Measurements from ENCODE around the gene IGF2BP2.
"Not testable (repeated sequence)": the region's sequence is repeated elsewhere in the genome, so short reads cannot be mapped to it uniquely, and the experiment has no call there.

Gene IGF2BP2

DNA sequence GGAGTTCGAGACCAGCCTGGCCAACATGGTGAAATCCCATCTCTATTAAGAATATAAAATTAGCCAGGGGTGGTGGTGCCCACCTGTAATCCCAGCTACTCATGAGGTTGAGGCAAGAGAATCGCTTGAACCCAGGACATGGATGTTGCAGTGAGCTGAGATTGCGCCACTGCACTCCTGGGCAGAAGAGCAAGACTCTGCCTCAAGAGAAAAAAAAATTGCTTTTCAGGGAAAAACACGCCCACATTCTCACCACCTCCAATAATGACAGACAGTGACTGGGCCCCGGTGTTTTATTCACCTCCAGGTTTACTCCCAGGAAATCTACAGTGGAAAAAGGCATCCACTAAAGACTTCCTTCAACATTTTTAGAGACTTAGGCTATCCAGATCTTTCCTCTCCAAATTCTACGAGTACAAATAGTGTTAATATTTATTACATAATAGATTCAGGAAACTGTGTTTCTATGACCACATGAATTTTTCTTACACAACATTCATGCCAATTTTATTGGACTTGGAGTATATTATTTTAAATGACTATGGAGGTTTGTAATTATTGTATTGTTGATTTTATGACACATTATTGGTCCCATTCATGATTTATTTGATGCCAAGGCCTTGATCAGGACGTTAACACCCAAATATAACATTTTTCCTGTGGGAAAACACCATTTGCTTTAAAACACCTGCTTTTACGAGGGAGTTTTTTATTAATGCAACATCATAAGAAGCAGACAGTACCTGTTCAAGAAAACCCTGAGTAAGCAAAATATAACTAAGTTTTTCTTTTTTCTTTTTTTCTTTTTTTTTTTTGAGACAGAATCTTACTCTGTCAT is 26.6 kb downstream of the IGF2BP2 start:
- no peak for DNase-seq

DNA sequence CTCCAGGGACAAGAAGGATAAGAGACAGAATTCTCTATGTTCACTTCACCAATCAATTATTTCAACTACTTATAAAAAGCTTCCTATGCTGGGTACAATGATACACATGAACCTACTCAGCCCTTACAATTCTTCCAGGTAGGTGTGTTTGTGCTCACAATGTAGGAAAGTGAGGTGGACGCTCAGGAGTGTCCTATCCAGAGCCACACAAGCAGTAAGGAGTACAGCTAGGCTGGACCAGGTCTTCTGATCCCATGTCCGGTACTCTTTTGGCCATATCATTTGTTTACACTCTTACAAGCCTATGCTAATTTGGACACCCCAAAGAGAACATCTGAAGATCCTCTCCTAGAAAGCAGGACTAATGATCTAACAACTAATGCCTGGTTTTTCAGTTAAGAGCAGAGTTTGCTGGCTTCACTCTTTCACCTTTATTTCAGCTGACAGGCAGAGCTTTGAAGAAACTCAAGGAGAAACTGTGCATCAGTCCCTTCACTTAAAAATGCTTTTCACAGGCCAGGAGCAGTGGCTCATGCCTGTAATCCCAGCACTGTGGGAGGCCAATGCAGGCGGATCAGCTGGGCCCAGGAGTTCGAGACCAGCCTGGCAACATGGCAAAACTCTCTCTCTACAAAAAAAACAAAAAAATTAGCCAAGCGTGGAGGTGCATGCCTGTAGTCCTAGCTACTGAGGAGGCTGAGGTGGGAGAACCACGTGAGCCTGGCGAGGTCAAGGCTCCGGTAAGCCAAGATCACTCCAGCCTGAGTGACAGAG is 27.5 kb downstream of the IGF2BP2 start:
- no peak for DNase-seq

DNA sequence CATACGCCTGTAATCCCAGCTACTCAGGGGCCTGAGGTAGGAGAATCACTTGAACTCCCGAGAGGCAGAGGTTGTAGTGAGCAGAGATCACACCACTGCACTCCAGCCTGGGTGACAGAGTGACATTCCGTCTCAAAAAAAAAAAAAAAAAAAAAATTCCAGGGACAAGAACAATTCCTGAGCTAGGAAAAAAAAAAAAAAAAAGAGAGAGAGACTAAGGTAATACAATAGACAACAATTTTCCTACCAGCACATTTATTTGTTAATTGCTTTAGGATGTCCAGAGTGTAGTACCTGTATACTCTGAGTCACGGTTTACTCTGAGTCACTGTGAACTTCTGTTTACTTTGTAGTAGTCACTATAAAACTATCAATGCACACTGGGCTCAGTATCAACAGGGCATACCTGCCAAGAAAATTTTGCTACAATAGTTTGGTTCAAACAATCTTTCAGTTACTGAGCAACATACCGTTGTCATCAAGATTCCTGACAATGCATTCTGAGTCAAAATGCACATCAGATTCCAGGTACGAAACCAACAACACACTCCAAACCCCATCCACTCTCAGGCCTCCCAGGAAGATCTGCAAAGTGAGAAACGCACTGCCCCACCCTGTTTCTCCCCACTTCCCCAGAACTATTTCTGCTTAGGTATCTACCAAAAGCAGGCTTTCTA is 28.3 kb downstream of the IGF2BP2 start:
- no peak for DNase-seq

DNA sequence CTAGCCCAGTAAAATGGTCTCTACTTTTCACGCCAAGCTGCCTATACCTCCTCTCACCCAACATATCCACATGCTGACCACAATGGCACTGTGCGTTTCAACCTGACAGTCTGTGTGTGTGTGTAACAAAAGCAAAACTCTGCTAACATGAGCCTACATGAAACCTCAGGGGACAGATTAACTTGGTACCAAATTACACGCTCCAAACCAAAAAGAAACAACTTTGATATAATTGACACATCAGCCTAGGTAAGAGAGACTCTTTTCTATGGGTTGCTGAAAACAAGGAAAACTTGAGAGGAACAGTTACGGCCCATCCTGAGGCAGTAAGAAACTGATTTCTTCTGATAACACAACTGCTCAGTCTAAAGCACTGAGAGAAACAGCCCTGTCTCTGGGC is 31.5 kb downstream of the IGF2BP2 start:
- DNase-seq: no peak

DNA sequence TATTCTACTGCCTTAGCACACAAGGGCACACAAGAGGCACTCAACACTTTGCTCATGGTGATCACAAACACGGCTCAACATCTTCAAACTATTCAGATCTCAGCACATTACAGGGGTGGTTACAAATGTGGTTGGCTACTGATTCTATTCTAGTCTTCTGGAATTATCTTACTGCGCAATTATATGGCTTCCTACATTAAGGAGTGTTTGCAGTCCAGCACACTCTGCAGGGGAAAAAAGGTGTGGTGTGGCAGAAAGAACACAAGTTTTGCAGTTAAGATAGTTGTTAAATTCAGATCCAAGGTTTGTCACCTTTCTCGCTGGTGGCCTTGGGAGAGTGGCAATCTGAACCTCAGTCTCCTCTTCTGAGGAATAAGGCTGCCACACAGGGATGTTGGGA is 31.9 kb downstream of the IGF2BP2 start:
- DNase-seq: no peak

DNA sequence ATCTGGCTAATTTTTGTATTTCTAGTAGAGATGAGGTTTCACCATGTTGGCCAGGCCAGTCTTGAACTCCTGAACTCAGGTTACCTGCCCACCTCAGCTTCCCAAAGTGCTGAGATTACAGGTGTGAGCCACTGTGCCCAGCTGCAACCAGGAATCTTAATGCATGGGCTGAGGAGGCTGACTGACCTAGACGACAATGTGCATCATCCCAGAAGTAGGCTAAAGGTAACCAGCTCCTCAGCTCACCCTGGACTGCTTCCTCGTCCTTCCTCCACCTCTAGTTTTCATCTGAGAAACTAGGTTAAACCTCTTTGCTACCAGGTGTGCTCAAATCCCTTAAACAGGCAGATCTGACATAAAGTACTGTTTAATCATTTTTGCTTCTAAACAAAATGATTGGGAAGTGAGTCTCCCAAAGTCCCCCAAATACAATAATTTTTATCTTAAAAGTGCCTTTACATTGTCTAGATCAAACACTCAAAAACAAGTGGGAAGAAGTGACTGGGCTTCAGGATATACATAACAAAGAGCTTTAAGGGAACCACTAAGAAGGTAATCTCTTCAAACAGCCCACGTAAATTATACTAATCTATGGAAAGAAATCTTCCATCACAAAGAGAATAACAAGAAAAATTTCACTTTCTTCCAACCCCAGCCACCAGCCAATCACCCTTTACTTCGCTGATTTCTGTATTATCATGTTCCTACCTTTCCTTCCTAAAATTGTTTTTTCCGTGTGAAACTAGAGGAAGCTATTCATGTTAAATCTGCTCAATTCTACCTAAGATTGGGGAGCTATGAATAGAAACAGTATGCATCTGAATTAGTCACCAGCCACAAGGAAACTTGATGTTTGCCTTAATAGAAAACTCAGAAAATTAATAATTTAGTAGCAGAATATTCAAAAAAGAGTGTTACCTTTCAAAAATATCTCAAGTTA is 34.7 kb downstream of the IGF2BP2 start:
- DNase-seq: no peak

DNA sequence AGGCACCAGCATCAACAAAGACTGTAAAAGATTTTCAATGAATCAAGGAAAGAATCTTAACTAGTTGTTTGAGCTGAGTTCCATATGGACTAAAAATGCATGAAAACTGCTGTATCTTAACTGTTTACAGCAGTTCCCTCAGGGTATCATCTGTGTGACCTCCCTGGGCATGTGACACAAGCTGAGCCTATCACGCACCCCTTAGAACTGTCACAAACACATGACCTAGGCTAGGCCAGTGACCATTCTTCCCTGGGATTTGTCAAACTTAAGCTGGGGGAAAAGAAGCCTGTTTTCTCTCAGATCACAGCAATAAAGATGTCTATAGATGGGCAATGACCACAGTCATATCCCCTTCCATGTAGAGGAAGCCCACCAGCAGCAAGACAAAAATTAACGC is 35.7 kb downstream of the IGF2BP2 start:
- no peak for DNase-seq

DNA sequence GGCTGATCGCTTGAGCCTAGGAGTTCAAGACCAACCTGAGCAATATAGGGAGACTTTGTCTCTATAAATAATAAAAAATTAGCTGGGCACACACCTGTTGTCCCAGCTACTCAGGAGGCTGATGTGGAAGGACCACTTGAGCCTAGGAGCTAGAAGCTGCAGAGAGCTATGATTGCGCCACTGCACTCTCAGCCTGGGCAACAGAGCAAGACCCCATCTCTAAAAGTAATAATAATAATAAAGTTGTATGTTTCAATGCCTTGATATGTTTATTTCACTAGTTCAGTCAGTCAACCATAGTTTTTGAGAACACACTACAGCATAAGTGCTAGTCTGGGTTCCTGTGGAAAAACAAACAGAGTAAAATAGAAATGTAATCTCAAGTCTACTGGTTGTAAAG is 36.5 kb downstream of the IGF2BP2 start:
- no peak for DNase-seq

DNA sequence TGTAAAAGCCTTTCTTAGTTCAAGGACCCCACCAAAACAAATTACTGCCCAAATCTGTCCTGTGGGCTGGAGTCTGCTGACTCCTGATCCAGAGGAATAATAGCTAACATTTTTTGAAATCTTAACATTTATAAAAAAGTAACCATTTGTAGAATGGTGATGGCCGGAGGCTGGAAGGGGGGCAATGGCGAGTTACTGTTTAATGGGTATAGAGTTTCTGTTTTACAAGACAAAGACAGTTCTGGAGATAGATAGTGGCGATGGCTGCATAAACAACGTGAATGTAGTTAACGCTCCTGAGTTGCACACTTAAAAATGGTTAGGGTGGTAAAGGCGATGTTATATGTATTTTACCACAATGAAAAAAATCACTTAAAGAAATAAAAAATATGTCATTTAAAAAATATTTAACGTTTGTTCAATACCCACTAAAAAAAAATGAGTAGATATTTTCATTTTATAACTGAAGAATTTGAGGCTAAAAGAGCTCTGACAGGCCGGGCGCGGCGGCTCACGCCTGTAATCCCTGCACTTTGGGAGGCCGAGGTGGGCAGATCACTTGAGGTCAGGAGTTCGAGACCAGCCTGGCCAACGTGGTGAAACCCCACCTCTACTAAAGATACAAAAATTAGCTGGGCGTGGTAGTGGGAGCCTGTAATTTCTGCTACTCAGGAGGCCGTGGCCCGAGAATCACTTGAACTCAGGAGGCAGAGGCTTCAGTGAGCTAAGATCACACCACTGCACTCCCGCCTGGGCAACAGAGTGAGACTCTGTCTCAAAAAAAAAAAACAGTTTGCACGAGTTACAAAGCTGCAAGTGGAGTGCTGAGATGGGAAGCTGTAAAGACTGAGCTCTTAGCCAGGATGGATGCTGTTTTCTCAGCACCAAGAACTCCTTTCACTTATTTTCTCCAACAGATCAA is 37.6 kb downstream of the IGF2BP2 start:
- no peak for DNase-seq

DNA sequence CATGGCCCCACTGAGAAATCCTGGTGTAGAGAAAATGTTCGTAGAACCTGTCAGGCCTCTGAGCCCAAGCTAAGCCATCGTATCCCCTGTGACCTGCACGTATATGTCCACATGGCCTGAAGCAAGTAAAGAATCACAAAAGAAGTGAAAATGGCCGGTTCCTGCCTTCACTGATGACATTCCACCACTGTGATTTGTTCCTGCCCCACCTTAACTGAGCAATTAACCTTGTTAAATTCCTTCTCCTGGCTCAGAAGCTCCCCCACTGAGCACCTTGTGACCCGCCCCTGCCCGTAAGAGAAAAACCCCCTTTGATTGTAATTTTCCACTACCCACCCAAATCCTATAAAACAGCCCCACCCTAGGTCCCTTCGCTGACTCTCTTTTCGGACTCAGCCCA is 38.6 kb downstream of the IGF2BP2 start:
- DNase-seq: not testable (repeated sequence)

DNA sequence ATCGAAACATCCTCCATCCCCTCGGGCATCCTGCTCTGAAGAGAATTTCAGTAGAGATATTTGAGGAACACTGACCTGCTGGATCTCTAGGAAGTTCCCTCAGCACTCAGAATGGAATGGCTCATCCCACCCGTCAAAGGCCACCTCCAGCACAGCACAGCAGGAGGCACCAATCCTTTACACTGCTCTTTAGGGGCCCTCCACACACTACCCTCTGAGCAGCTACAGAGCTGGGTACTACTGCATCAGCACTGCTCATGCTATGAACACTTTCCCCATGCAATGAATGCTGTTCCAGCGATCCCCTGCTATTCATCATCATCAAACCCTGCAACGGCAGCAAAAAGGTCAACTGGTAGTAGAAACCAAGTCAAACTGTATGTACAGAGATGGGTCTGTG is 40.5 kb downstream of the IGF2BP2 start:
- DNase-seq: no peak

DNA sequence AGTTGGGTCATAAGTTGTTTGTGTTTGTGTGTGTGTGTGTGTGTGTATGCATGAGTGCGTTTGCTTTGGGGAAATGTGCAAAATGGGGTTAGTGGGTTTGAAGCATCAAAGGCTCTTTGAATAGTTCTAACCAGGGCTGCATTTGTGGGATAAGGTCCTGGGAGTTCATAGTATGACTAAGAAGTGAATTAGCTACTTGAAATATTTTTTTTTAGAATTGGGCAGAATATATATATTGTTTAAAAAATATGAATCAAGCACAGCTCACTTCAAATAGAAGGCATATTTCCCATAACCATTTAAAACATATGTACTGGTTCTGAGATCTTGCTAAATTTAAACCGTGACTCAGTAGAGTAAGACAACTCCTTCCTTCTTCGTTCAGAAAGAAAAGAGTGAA is 43.1 kb downstream of the IGF2BP2 start:
- no peak for DNase-seq

DNA sequence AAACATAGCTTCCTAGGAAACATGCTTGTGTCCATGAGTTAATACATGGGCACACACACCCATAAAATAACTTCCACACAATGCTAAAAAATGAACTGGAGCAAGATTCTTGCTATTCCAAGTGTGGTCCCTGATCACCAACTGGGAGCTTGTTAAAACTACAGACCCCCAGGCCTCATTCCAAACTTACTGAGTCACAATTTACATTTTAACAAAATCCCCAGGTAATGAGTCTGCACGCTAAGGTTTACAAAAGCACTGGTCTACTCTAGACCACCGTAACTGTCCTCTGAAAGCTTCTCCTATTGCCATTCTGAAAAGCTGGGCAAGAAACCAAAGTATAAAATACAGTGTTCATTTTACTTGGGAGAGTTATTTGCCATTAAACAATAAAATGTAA is 45.4 kb downstream of the IGF2BP2 start:
- DNase-seq: no peak

DNA sequence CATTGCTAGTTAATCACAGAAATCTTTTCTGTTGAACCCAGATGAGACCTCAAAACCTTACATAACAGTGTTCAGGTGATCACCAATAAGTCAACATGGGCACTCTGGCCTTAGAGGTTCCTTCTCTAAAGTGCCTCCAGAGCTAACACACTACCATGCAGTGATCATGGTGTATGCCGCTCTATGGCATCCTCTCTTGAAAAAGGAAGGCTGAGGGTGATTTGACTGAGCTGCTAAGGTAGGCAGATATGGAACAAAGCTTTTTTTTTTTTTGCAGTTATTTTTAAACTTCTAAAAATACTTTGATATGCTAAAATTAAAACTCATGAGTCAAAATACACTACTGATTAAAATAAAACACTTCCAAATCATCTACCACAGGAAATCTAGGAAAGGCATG is 46.0 kb downstream of the IGF2BP2 start:
- no peak for DNase-seq

DNA sequence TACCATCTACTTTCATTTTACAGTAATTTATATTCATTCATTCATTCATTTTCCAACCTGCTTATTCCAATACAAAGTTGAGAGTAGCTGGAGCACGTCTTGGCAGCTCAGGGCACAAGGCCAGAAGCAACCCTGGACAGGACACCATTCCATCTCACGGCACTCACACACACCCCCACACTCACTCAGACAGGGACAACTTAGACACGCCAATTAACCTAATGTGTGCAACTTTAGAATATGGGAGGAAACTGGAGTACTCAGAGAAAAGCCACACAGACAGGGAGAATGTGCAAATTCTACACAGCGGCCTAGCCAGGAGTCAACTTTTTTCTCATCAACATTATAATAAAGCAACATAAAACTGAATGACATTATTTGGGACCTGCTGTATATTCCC is 46.7 kb downstream of the IGF2BP2 start:
- no peak for DNase-seq

DNA sequence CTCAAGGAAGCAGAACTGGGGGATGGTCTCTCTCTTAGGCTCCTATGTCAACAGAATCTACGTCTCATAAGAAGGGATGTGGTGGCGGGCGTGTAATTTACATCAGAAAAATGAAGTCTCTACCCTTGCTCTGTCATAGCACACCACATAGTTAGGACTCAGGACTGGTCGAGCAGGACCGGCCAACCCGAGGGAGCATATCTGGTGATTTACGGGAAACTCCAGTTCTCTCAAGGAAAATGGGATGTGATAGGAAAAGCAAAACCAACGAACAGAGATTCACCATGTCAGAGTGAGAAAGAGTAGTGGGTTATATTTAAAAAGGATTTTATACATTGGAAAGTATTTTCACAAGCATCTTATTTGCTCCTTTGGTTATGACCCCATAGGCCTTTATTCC is 54.7 kb downstream of the IGF2BP2 start:
- no peak for DNase-seq

DNA sequence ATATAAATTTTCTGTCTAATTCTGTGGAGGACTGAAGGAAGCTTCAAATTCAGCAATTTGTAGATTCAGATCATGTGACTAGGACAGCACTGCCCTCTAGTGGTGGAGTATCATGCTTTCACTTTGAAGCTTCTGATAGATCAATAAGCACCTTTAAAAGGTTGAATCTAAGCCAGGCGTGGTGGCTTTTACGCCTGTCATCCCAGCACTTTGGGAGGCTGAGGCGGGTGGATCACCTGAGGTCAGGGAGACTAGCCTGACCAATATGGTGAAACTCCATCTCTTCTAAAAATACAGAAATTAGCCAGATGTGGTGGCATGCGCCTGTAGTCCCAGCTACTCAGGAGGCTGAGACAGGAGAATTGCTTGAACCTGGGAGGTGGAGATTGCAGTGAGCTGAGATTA is 56.3 kb downstream of the IGF2BP2 start:
- peak; percentile 64 for DNase-seq

DNA sequence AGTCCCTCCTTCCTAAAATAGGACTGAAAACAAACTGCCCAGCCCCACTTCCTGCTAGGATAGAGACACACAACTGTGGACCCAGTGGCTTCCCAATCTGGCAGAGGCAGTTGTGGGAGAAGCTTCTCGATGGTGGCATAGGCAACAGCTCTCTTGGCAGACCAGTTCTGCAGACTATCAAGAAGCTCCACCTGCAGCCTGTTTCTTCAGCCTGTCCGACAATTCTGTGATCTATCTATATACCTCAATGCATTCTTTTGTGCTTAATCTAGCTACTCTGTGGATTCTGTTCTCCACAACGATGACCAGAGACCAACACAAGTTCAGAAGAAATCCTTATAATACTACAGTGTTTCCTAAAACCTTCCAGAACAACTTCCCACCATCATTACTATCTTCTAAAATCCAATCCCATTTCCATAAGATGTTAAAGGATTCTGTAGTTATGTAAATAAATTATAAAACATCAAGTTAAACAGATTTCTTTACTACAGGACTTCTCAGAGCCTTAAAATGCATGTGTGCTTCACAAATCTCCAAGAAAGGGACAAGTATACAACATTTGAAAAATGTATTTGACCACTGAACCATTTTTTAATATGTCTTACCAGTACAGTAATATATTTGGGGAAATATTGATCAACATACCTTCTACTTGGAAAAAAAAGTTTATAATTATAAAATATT is 57.7 kb downstream of the IGF2BP2 start:
- DNase-seq: no peak

DNA sequence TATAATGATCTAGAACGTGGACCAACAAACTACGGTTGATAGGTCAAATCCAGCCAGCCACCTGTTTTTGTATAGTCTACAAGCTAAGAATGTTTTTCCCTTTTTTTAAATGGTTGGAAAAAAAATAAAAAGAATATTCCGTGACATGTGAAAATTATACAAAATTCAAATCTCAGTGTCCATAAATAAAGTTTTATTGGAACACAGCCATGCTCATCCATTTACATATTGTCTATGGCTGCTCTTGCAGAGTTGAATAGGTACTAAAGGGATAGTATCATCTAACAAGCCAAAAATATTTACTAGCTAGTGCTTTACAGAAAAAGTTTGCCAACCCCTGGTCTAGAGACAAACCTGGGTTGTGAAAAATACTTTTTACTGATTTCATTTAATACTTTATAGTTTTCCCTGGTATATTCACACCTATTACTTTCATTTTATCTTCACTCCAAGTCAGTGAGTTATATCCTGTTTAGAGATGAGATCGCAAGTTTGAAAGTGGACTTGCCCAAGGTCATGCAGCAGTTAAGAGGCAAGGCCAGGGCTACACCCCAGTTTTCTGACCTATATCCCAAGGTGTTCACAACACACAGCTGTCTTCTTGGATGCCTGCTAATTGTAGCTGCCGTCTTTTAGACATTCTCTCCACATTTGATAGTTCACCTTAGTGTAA is 58.4 kb downstream of the IGF2BP2 start:
- DNase-seq: no peak

DNA sequence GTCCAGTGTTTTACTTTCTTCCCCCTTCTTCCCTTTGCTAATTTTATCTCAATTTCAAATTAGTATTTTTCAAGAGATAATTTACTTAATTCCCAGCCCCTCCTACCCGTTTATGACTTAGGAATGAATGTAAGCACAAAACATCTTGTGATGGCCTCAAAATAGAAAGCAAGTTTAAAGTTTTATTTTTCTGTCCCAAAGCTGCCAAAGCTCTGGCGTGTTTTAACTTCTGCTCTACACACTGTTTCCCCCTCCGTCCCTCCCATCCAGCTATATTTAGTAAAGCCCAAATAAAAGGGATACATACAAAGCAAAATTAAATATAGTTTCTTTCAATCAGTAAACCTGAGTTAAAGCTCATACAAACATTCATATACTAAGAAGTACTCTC is 59.9 kb downstream of the IGF2BP2 start:
- DNase-seq: no peak
